Stimulated activated CD8-positive, alpha-beta memory T cell treated with anti-CD3 and anti-CD28 coated beads, Interleukin-7, amount 100 ng/mL, for 24 hours (primary cell): ENCODE measurements around the gene IHH.

Experiments
- DNase-seq: peaks from one replicate; pipeline ENCODE4 v3.0.0-alpha.2; 2020; ENCODE audit warnings: low read depth

IHH gene

DNA sequence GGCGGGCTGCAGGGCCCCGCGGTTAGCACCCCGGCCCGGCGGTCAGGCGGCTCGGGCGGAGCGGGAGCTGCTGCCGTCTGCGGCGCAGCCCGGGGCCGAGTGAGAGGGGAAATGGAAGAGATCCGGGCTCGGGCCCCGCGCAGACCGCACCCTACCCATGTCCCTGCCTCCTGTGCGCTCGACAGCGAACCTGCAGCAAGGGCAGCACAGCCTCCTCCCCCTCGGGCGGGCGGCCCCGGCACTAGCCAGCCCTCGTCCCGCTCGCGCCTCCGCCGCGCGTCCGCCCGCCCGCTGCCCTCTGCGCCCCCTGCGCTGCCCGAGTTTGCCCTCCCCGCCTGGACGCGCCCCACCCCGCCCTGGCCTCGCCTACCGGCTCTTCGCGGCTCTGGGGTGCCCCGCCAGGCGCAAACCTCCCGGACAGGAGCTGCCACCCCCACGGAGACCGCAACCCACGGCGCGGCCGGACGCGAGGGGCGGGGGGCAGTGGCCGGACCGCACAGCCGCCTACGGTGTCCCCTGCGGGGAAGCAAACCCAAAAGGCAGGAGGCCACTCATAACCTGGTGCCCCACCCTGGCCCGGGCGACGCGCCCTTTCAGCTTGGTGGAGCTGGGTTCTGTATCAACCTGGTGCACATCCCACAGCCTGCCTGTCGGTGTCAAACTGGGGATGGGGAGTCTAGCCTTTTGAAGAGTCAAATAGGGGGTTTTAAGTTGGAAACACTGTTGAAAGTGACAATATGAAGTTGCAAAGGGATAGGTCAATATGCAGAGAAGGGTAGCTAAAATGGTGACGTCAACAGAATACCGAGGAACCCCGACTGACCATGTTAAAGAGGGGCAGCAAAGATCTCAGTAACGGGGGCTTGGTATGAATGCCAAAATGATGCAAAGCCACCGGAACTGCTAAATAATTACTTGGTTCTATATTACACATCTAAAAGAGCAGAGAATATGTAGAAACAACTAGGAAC is at the start of gene IHH:
Gene IHH (minus strand): TSS at position 101 of the 971 bp plus-strand sequence. CDS start 454 bp downstream, outside the sequence.
- DNase-seq: no peak

DNA sequence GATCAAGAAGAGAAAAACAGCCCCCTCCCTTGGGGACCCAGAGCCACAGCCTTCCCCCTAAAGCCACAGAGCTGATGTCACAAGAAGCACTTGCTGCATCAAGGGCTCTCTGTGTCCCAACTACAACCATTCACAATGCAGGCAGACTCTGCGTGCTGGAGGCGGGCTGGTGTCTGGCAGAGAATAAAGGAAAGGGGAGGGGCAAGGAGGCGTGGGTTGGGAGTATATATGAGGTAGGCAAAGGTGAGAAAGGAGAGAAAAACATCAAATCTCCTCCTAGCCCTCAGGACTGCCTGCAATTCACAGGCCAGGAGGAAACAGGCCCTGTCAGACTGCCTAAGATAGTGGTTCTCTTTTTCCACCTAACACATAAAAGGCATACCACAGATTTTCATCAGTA is 48.8 kb upstream of the IHH start:
- DNase-seq: no peak

DNA sequence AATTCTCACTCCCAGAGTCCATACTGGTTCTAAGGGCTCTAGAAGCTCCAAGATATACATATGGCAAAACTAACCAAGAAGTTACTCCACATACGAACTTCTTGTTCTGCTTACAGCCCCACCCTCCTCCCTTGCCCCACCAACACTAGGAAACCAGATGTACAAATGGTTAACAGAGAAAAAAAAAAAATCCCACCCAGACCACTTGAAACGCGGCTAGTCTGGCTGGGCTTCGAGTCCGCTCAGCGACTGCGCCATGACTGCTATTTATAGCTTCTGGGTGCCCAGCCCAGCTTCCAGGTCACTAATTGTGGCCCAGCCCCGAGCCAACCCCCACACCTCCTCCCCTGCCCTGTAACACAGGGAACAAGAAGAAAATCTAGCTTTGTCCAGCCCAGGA is 47.0 kb upstream of the IHH start:
- no peak for DNase-seq

- DNase-seq: no peak
These were observed 45.5 kb upstream of the IHH start for GRCh38 chr2:219106251-219106650.

DNA sequence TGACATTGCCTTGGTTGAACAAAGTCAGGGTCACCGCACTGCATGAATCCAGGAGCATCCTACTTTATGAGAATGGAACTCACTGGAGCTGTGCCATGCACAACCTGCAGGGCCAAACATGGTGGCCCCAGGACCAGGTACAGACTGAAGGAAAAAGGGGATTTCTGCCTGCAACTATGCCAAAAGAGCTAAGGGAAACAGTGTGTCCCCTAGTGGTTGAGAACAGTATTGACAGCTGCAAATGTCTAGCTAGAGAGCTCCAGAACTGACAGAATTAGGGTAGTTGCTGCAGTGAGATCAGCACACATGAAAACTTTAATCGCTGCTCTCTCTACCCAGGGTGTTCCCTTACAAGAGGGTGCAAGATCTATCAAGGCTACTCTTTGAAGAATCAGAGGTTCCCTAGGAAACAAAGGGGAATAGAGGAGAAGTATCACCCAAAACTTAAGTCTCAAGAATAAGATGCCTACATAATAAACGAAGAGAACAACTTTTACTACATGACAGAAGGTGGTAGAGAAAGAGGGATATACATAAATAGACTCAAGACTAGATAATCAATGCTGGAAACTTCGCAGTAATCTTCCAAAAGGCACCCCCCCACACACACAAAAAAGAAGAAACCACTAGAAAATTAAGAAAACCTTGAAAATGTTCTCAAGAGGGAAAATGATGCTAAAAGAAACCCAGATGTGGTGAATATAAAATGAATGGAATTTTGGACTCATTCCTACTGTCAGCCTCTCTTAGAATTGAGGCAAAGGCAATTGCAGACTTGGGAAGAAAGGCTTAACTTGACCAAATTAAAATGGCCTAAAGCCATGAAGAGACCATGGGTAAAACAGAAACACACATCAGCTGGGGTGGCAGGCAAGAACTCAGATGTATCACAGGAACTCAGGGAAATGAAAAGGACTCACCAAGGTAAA is 43.6 kb upstream of the IHH start:
- no peak for DNase-seq

- no peak for DNase-seq
These were observed 38.6 kb upstream of the IHH start for GRCh38 chr2:219099329-219099728.

DNA sequence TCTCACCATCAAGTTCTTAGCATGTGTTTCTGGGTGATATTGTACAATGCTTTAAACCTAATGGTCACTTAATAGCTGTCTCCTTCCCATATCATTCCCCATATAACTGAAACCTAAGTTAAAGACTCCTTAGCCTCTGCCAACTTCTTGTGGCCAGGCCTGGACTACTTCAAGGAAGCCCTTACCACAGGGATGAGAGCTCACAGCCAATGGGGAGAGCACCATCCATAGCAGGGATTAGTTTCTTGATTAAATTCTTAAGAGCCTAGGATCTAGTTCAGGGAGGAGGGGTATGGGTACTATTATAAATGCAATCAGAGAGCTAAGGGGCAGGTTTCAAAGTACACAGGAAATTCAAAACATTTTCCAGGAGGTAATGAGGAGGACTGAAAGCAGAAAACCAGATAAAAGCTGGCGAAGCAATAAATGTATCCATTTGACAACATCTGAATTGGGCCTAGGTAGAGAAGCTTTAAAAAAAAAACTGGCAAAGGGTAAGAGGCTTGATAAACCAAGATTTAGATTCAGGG is 34.8 kb upstream of the IHH start:
- DNase-seq: no peak

DNA sequence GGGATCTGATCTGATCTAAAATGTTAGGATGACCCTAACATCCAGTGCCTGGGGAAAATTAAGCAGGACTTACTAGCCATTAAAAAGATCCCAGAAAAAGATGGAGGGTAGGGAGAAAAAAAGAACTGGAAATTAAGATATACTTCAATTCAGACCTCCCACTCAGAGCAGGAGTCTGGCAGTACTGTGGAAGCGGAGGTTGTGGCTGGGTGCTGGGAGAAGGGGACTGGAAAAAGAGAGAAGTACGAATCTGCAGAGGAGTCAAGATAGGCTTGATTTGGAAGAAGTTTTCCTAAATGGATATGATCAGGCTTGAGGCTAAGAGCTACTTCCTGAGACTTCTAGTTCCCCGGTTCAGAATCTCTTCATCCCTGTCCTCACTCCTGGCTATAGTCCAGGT is 33.5 kb upstream of the IHH start:
- no peak for DNase-seq

- no peak for DNase-seq
These were observed 29.9 kb upstream of the IHH start for GRCh38 chr2:219090436-219091299.

DNA sequence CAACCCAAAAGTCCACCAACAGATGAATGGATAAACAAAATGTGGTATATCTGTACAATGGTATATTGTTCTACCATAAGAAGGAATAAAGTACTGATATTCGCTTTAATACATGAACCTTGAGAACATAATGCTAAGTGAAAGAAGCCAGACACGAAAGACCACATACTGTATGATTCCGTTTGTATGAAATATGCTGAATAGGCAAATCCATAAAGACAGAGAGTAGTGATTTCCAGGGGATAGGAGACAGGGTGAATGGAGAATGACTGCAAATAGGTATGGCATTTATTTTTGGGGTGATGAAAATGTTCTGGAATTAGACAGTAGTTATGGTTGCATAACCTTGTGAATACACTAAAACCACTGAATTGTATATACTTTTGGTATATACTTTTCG is 28.6 kb upstream of the IHH start:
- no peak for DNase-seq

DNA sequence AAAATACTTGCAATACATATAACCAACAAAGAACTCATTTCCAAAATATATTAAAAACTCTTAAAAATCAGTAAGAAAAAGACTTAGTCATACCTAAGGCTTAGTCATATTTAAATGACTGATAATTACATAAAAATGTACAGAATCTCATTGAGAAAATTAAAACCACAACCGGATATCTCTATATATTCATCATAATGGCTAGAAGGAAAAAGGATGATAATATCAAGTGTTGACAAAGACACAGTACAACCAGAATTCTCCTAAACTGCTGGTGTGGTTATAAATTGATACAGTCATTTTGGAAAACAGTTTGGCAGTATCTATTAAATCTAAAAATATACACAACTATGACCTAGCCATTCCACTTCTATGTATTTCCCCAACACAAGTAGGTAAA is 27.1 kb upstream of the IHH start:
- DNase-seq: no peak

- no peak for DNase-seq
These were observed 26.6 kb upstream of the IHH start for GRCh38 chr2:219087361-219087760.

- DNase-seq: no peak
These were observed 25.5 kb upstream of the IHH start for GRCh38 chr2:219086196-219086595.

- DNase-seq: no peak
These were observed 24.1 kb upstream of the IHH start for GRCh38 chr2:219084791-219085190.

DNA sequence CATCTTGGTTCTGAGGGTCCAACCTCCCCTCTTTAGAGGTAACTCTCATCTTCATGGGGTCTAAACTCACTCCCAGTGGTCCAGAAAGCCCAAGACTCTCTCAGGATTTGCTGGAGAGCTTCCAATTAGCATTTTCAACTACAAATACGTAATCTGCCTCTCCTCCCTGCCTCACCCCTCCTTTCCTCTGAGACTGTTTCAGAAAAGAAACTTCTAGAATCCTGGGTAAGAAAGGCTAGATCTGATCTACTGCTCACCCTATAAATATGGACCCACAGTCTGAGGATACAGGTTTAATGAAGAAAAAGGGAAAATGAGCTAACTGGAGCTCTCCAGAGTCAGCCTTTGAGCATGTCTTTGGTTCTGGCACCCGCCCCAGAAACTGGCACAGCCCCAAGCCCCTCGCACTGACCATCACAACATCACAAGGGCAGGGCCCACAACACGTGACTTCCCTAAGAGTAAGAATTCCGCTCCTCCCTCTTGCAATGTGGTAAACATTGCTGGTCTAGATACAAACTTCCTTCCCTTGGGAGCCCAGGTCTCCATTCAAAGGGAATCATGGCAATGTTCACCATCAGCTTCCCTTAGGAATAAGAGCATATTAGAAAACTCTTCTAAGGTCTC is 21.7 kb upstream of the IHH start:
- DNase-seq: no peak

GRCh38 chr2:219081701-219082331 is 21.1 kb upstream of the IHH start:
- DNase-seq: no peak

- DNase-seq: no peak
These were observed 20.4 kb upstream of the IHH start for GRCh38 chr2:219081096-219081495.

GRCh38 chr2:219079417-219079816 is 18.7 kb upstream of the IHH start:
- no peak for DNase-seq

DNA sequence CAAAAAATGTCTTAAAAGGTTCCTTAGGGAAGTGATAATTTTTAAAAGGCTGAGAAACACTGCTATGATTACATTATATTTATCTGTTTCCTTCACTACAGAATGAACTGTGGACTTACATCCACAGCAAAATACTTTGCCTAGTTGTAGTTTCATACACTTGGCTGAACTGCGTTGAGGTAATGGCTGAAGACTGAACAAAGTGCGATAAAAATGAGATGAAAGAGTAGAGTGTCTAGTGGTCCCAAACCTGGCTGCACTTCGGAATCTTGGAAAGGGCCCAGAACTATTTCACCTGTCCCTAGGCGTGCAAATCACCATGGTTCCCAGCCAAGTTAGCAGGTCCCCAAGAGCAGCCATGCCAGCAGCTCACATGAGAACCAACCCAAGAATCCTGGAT is 18.2 kb upstream of the IHH start:
- no peak for DNase-seq

DNA sequence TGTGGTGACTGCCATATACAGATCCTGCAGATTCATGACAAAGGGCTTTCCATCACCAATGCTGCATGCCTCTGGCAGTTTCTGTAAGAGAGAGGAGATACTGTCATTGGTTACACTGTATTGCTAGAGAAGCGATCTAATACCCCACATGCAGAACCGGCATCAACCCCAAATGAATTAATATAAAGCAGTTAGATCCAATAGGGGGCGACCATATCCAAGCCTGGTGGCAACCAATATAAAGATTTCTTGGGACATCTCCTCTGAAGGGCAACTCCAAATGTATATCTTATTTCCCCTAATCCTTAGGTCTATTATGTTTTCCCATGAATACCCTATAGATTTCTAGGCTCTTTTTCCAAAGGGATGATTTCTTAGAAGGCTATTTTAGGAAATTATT is 17.4 kb upstream of the IHH start:
- DNase-seq: no peak

DNA sequence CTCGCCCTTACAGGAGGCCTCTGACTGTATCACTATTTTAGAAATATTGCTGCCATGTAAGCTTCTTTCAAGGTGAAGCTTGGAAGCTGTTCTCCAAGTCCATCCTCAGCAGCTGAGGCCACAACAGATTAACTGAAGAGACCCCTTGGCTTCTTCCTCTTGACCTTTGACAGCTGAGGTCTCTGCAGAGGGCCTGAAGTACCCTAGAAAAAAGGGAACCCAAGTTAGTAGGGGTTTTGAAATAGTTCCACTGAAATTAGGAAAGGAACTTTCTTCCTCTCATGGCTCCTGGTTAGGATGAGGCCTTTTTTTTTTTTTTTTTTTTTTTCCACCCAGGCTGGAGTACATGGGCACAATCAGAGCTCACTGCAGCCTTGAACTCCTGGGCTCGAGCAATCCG is 15.5 kb upstream of the IHH start:
- no peak for DNase-seq
